OCI-LY7 (cell line): ENCODE results near the gene CNKSR2.

Experiments used
- EZH2phosphoT487 ChIP-seq: fragments of 200-600 bp; sonication (generic); IDR thresholded peaks from 2 replicates; pipeline ENCODE4 v1.6.1; 2018; ENCODE audit warnings: low read depth, borderline replicate concordance, mild to moderate bottlenecking, mixed run types, antibody characterized with exemption, low read length, moderate library complexity, mixed read lengths
- TF ChIP-seq, protein P1 (sequence below): fragments of 200-600 bp; sonication (generic); conservative IDR thresholded peaks from 2 replicates; pipeline ENCODE4 v1.5.1; 2014; ENCODE audit warnings: mild to moderate bottlenecking, antibody characterized with exemption, low read length, moderate library complexity, mixed read lengths

DNA sequence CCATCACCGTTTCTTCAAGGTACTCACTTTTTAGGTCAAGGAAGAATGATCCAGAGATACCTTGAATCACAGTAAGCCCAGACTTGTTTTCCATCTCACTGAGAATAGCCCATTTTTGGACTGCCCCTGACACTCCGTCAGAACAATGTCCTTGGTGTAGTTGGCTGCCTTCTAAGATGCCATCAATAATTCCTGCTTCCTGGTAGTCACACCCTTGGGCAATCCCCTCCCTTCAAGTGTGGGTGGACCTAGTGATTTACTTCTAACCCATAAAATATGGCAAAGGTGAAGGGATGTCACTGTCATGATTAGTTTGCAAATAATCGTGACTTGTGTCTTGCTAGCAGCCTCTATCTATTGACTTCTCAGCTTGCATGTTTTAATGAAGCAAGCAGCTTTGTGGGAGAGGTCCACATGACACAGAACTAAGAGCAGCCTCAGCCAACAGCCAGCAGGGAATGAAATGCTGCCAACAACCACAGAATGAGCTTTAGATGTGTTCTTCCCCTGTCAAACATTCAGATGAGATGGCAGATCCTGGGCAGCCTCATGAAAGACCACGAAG, 303.9 kb downstream of the CNKSR2 start:
- TF ChIP-seq EZH2phosphoT487 = no peak
- TF ChIP-seq, protein P1, sequence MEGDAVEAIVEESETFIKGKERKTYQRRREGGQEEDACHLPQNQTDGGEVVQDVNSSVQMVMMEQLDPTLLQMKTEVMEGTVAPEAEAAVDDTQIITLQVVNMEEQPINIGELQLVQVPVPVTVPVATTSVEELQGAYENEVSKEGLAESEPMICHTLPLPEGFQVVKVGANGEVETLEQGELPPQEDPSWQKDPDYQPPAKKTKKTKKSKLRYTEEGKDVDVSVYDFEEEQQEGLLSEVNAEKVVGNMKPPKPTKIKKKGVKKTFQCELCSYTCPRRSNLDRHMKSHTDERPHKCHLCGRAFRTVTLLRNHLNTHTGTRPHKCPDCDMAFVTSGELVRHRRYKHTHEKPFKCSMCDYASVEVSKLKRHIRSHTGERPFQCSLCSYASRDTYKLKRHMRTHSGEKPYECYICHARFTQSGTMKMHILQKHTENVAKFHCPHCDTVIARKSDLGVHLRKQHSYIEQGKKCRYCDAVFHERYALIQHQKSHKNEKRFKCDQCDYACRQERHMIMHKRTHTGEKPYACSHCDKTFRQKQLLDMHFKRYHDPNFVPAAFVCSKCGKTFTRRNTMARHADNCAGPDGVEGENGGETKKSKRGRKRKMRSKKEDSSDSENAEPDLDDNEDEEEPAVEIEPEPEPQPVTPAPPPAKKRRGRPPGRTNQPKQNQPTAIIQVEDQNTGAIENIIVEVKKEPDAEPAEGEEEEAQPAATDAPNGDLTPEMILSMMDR = no peak
